GM18505 (cell line): ENCODE measurements around the gene PES1.
"Not testable (repeated sequence)": the region's sequence is repeated elsewhere in the genome, so short reads cannot be mapped to it uniquely, and the experiment has no call there.

Experiments
- ATAC-seq: cut with Tn5 transposase; IDR thresholded peaks from one replicate; pipeline ENCODE4 v1.9.1; 2021; ENCODE audit not compliant: unreplicated experiment
- POLR2A ChIP-seq: IDR thresholded peaks from 4 replicates; pipeline ENCODE4 v1.6.1; 2011; ENCODE audit warnings: borderline replicate concordance; ENCODE audit not compliant: insufficient read depth, insufficient read length; ENCODE audit errors: extremely low read depth

PES1 gene

GRCh38 chr22:30603801-30604200 is 12.1 kb upstream of the PES1 start:
- TF ChIP-seq POLR2A = no peak
- no peak for ATAC-seq

GRCh38 chr22:30602049-30602448 is 10.3 kb upstream of the PES1 start:
- ATAC-seq = no peak

GRCh38 chr22:30601464-30601863 is 9.8 kb upstream of the PES1 start:
- no peak for TF ChIP-seq POLR2A
- ATAC-seq = no peak

More at GRCh38 chr22:30602049-30602448, 10.3 kb upstream of the PES1 start:
- TF ChIP-seq POLR2A = no peak

- no peak for ATAC-seq
- TF ChIP-seq POLR2A = no peak
Observed at GRCh38 chr22:30600921-30601320, 9.2 kb upstream of the PES1 start.

- no peak for ATAC-seq
- no peak for TF ChIP-seq POLR2A
Observed at GRCh38 chr22:30598986-30599385, 7.3 kb upstream of the PES1 start.

- ATAC-seq = no peak
- no peak for TF ChIP-seq POLR2A
Observed at GRCh38 chr22:30596886-30597285, 5.2 kb upstream of the PES1 start.

- no peak for TF ChIP-seq POLR2A
- no peak for ATAC-seq
Observed at GRCh38 chr22:30596199-30596598, 4.5 kb upstream of the PES1 start.

- not testable (repeated sequence) for ATAC-seq
Observed at GRCh38 chr22:30592360-30592713, 627 bp upstream of the PES1 start.

- ATAC-seq = no peak
- TF ChIP-seq POLR2A = no peak
Observed at GRCh38 chr22:30591191-30591587, 521 bp downstream of the PES1 start.

GRCh38 chr22:30586414-30586813 is 5.3 kb downstream of the PES1 start:
- TF ChIP-seq POLR2A = no peak

GRCh38 chr22:30584441-30584840 is 7.3 kb downstream of the PES1 start:
- no peak for TF ChIP-seq POLR2A
- no peak for ATAC-seq

More at GRCh38 chr22:30586414-30586813, 5.3 kb downstream of the PES1 start:
- ATAC-seq = no peak

- no peak for ATAC-seq
Observed at GRCh38 chr22:30582788-30583545, 8.7 kb downstream of the PES1 start.

GRCh38 chr22:30582051-30582450 is 9.7 kb downstream of the PES1 start:
- no peak for ATAC-seq
- TF ChIP-seq POLR2A = no peak

More at GRCh38 chr22:30582788-30583545, 8.7 kb downstream of the PES1 start:
- TF ChIP-seq POLR2A = no peak

- no peak for TF ChIP-seq POLR2A
- ATAC-seq = no peak
Observed at GRCh38 chr22:30580896-30581295, 10.8 kb downstream of the PES1 start.

GRCh38 chr22:30578481-30578880 is 13.2 kb downstream of the PES1 start:
- TF ChIP-seq POLR2A = no peak
- ATAC-seq = no peak

- no peak for ATAC-seq
Observed at GRCh38 chr22:30575859-30576258, 15.9 kb downstream of the PES1 start.

More at GRCh38 chr22:30575859-30576258, 15.9 kb downstream of the PES1 start:
- TF ChIP-seq POLR2A = no peak
